NCI-H2029 (cell line): ENCODE results near the gene DNAJC24.

Experiments used
- DNase-seq: peaks from one replicate; lab custom pipeline; 2025; lab: John Stamatoyannopoulos, UW

DNAJC24 gene

DNA sequence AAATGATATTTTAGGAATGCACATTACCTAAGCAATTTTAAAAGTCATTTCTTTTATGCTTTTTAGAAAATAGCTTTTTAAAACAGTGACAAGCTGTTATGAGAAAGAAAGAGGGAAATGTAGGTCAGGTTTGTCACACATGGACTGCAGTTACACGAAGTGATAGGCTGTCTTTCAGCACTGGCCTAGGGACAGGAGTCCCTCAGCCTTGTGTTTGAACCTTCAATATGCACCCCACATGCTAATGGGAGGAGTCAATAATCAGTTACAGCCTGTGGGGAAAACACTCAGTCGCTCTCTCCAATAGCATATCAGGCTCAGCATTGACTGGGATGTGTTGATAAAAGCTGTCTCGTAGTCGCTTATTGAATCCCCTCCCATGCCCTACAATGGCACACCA, 45.8 kb downstream of the DNAJC24 start:
- DNase-seq: no peak

DNA sequence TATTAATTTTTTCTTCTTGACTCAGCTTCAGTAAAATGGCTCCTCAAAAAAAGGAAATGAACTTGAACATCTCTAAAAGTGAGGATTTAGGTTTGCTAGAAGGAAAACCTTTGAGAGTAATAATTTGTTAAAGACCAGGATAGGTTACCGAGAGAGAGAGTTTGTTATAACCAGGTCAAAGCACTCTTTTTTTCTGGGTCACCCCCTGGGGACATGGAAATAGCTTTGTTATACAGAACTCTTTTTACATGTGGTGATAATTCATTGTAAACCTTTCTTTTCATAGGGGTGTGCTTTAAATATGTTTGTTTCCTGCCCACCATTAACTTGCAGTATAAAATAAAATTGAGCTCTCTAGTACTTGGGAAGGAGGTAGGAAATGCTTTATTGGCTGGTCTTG, 47.7 kb downstream of the DNAJC24 start:
- DNase-seq: no peak

DNA sequence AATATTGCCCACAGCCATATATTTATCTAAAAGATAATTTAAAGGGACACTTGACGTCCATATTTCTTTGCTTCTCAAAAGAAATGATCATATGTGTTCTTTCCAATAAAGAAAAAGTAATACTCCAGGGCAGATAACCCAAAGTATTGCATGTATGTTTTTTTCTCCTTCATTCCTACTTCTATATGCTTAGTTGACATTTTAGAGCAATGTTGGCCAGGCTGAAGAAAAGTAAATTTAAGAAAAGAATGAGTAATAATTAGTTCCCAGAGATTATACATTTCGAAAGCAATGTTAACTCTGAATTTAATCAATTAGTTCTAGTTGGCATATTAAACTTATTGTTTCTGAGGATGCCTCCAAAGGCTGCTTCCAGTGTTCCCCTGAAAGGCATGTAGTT, 48.2 kb downstream of the DNAJC24 start:
- no peak for DNase-seq

DNA sequence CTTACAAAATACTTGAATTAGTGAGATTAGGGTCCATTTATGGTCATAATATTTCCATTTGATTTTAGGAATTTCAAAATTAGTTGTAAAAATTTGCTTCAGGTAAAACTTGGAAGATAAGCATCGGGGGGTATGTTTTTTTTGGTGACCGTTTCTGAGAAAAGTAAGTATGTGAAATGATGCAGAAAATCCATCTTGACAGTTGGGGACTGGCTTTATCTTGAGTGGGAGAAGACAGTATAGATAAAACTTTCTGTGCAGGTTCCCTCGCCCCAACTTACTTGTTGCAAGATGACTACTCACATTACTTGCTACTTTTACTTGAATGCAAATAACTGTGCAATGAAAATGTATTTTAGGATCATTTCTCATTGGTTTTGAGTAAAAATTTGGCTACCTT, 49.5 kb downstream of the DNAJC24 start:
- DNase-seq: no peak

DNA sequence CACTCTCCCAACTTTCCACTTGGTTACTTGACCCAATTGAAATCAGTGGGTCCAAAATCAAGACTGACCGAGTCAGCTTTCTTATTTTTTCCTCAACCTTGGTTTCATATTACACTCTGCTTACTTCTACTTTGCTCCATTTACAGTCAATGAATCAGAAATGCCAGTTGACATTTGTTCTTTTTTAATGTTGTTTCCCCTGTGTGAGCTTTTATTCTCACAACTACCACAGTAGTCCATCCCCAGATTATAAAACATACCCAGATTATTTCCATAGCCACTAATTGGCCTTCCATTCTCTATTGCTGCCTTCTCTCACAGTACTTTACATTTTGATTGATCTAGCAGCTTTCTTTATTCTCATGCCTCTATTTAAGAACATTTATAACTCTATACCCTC, 50.0 kb downstream of the DNAJC24 start:
- no peak for DNase-seq

DNA sequence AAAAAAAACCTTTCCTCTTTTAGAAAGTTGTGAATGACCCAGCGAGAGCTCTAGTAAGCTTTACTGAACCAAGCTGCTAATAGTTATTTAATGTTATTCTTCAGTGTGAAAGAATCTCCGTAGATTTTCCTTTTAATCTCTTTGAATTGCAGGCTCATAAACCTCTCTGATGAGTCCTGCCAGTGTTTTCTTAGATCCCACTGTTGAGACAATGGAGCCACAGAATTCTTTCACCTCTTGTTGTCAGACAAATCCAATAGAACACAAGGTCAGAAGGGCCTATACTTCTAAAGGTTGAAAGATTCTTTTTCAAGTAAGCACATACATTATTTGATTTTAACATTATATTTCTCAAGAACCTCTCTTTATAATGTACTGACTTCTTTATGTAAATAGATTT, 52.2 kb downstream of the DNAJC24 start:
- DNase-seq: no peak

DNA sequence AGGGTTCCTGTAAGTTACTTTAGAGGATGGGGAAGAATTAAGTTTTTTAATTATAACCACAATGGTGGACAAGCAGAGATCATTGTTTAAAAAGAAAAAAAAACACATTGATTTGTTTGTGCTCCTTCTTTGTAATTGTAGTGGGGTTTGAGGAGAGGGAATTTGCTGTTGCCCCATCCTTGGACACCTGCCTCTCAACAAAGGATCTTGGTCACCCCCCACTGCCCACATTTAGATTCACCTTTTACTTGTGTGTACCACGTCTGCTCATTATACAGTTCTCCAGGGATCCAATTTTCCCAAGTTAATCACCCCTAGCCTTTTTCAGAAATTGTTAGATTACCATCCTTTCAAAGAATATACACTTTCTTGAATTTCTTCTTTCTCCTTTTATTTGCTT, 53.0 kb downstream of the DNAJC24 start:
- DNase-seq: no peak

DNA sequence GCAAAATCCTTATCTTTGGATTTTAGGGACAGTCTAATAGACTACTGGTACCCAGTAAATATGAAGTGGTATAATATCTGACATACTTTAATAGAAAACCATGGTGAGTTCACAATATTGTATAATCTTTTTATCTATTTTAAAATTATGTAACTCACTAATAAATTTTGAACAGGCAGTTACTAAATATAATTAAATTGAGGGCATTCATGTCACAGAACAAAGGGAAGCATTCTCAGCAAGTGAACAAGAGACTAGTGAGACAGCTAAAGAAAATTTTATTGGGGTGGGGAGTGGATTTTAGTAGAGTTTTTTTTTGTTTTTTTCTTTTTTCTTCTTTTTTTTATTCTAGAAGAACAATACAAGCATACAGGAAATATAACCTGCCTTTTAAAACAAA, 55.0 kb downstream of the DNAJC24 start:
- DNase-seq: no peak

DNA sequence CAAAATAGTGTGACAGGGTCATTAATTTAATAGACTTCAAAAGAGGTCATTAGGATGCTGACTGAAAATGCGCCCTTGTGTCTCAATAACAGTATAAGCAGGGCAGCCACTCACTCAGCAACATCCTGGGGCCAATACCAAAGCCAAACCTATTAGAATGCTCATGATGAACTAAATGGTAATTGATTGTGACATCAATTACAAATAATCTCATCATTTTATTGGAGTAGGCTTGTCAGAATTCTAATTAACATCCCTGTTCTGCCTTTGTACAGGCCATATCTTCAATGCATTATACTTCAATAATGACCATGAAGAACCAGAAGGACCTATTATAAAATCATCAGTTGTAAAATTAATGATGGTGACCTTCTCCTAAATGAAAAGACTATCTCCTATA, 64.2 kb downstream of the DNAJC24 start:
- no peak for DNase-seq

DNA sequence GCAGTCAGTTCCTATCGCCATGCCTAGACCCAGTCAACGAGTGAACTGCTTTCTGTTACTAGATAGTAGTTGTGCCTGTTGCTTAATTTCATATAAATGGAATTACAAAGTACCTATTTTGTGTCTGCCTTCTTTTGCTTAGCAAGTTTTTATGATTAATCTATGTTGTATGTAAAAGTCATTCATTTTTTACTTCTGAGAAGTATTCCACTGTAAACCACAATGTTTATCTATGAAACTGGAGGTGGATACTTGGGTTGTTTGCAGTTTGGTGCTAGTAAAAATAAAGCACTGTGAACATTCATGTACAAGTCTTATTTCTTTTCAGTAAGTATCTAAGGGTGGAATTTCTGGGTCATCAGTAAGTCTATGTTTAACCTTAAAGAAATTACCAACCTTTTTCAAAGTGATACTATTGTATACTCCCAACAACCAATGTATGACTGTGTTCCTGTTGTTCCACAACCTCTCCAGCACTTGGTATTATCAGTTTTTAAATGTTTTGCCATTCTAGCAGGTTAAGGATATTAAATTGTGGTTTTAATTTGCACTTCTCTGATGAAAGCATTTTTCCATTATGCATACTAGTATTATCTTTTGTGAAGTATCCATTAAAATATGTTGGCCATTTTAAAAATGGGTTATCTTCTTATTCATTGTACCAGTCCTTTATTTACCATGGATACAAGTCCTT, 68.2 kb downstream of the DNAJC24 start:
- no peak for DNase-seq

DNA sequence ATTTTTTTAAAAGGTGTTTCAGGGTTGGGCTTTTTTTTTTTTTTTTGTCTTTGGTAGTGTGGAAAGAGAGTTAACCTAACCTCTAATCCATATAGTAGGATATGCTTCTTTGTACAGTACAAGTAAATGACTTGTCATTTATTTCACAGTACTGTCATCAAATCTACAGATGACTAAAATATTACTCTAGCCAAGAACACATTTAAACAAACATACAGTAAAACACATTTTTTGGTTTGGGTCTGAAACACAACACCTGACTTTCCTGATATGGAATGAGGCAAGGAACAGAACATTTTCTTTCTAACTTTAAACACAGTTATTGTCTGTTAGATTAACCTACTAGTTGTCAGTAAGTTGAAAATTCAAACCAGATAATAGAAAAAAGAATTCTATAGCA, 71.6 kb downstream of the DNAJC24 start:
- DNase-seq: no peak

DNA sequence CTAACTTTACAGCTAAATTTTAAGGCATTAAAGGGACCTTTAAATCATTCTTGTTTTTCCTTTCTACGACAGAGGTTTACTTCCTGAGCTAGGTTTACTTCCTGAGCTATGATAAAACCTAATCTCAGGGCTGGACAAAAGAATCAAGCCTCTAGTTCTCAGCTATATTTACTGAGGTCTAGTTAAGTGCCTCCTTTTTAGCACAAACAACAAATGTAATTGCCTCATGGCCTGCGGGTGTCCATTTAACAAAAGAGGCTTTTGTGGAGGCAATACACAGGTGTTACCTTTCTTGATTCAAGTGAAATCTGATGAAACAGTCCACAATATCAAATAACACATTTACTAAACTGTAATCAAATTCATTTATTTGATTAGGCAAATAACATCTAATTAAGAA, 72.4 kb downstream of the DNAJC24 start:
- DNase-seq: peak; percentile 96

DNA sequence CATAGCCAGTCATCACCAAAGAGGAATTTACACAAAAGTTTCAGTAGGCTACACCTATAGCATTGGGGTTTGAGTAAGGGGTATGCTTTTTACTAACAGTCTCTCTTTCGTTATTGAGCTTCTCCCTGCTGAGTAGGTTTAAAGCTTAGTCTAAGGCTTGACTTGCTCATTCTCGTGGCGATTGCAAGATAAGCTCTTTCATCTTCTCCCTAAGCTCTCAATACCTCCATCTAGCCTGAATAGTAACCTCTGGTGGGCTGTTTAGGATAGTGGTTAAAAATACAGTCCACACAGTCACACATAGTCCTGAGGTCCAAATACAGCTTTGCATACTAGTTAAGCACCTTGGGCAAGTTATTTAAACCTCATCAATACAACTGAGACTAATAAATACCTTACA, 74.1 kb downstream of the DNAJC24 start:
- DNase-seq: no peak

DNA sequence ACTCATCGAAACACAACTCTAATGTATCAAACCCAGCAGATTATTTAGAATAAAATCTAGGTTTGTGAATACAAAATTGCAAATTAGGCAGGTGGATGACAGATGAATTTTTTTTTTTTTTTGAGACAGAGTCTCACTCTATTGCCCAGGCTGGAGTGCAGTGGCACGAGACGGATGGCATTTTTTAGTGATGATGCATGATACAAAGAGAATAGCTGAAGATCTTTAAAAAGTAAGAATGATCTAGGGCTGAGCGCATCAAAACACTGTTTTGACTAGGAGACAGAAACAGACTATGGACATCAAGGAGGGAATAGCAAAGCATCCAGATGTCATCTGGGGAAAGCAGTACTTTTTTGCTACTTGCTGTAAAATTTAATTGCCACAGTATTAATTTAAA, 76.0 kb downstream of the DNAJC24 start:
- no peak for DNase-seq

DNA sequence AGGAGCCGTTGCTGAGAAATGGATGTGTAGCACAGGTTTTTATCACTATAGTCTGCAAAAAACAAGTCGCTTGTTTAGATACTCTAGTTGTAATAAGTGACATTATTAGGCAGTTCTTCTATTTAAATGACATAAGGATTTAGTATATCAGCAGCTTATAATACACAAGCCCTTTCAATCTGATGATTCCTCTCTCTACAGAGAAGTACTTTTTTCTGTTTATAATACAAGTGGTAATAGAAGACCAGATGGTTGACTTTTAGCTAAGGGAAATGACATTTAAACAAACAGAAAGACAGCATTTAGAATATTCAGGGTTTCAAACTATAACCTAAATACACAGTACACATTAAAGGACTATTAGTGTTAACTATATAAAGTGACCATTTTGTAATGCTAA, 79.4 kb downstream of the DNAJC24 start:
- no peak for DNase-seq

DNA sequence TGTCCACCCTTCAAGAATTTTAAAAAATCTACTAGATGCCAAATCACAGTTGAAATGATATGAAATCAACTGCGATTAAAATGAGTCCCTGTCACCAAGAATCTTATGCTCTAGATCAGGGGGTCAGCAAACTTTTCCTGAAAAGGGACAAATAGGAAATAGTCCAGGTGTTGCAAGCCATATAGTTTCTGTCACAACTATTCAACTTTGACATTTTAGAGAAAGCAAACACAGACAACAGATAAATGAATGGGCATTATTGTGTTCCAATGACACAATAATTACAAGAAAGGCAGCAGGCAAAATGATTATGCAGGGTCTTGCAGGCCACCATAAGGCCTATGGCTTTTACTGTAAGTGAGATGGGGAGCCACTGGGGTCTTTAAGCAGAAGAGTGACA, 81.2 kb downstream of the DNAJC24 start:
- DNase-seq: no peak

DNA sequence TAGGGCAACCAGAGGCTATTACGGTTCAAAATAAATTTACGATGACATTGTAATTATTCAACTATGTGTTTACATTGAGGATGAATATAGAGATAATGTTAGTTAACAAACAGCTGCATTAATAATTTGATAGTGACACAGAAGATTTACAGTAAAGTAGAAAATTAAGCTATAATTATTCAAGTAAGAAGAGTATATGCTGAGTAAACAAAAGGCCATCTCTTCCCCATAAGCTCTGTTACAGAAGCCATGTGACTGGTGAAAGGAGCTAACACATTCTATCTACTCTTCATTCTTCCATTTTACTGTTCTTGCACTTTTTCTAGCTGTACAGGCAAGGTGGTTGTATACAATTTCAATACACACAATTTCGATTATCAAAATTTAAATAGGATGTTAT, 85.5 kb downstream of the DNAJC24 start:
- no peak for DNase-seq

DNA sequence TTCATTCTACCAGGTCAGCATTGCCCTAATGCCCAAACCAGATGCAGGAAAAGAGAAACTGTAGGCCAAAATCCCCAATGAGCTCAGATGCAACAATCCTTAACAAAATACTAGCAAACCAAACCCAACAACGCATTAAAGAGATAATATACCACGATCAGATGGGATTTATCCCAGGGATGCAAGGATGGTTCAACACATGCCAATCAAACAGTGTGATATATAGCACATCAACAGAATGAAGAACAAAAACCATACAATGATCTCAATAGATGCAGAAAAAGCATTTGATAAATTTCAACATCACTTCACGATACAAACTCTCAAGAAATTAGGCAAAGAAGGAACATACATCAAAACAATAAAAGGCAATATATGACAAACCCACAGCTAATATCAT, 94.8 kb downstream of the DNAJC24 start:
- no peak for DNase-seq

DNA sequence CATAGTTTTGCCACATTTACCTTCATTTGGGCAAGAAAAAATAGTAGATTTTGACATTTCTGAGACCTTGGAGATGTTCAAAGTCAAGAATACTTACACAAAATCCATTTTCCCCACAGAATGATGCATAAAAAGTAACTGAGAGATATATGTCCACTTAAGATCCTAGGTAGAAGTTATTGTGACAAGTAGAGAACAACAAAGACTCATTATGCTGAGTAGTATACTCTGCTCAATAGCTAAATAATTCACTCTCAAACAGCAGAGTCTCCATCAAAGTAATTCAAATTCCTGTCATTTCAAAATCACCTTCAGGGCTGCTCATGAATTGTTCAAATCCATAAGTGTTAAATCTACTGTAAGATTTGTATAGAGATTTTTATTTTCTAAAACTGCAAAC, 104.4 kb downstream of the DNAJC24 start:
- DNase-seq: no peak

DNA sequence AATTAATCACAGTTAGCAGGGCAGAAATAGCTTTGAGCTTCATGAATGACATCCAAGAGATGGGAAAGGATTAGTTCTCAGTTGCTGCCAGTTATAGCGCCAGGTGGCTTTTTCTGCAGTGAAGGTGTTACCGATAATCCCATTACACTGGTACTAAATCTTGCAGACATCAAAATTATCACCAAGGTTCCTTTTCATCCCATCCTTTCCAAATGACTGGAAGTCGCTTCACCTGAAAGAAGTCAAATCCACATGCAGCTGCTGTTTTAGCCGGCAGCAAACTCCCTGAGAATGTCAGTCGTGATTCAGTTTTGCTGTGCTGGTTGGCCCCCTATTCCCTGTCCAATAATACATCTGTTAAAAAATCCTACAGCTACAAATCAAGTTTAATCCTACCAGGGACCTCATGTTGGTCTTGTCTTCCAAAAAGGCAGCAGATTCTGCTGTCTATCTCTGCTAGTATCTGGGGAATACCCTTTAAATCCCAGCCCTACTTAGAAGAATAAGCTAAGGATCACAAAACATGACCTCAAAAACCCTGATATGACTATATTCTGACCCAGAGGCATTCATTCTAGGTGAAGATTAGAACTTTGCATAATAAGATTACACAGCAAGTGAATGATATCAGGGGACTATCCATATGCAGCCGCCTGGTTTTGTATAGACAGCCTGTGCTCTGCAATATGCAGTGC, 108.0 kb downstream of the DNAJC24 start:
- no peak for DNase-seq

DNA sequence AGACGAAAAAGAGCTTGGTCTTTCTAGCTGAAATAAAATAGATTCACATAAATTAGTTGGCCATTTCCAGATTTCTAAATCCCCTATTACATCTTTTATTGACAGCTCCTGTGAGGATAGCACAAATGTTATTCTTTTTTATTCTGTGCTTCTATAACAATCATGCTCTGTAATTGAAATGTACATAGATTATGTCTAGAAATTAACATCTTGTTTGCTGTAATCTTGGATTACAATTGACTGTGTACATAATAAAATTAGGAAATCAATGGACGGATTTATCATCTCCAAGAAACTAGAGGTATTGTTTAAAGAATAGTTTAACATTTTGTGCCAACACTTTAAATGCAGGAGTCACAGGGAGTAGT, 108.5 kb downstream of the DNAJC24 start:
- DNase-seq: no peak

DNA sequence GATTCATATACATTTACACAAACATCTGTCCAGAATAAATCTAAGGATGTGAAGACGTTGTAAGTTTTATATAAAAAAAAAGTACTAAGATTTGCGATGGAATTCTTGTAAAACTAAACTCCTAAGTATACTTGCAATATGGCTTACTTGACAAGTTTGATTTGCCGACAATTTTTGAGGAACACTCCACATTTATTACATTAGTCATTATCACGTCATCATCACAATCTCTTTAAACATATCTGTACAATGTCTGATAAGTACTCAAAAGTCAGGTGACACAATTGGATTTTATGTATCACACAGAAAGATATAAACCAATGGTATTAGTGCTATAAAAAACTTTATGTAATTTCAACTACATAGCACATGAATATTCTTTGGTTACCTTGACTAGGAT, 109.4 kb downstream of the DNAJC24 start:
- DNase-seq: no peak

DNA sequence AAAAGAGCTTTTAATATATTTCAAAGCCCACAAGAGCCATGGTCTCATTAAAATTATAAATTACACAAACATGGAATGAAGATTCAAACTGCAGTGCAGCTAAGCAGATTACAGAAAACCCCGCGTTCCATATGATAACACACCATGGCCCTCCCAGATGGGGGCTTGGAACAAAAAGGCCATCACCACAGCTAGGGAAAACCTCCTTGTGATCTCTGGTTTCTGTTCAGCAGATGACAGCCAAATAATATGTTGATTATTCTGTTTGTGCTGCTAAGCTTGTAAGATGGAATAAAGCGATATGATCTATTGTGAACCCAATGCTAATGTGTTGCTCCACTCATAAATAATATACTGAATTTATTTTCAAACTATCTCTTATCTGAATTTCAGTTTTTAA, 111.3 kb downstream of the DNAJC24 start:
- DNase-seq: no peak
